Eye (tissue), 1 donor: ENCODE results near the gene CTDNEP1.

Source experiments
- DNase-seq: peaks from one replicate; pipeline ENCODE4 v3.0.0-alpha.2; 2015

CTDNEP1 gene

DNA sequence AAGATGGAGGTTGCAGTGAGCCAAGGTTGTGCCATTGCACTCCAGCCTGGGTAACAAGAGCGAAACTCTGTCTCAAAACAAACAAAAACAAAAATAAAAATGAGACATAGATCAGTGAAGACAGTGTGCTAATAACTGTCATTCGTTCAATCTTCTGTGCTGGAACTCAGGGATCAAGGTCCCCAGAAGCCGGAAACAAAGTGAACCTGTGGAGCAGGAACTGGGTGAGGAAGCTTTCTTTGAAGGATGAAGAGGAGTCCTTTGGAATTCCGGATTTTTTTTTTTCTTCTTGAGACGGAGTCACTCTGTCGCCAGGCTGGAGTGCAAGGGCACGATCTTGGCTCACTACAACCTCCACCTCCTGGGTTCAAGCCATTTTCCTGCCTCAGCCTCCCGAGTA lies 27.9 kb upstream of the CTDNEP1 start:
- DNase-seq: no peak

DNA sequence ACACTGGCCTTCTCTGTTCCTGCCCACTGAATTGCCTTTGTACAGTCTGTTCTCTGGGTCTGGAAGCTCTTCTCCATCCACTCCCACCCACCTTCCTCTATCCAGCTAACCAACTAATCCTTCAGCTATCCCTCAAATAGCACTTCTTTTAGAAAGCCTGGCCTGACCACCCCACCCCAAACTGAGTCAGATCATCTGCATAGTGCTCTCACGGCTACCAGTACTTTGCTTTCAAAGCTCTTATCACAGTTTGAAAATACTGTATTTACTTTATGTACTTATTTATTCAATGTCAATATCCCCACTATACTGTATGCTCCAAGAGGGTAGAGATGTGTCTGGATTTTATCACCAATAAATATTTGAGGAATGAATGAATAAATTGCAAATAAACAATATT lies 15.2 kb upstream of the CTDNEP1 start:
- no peak for DNase-seq

DNA sequence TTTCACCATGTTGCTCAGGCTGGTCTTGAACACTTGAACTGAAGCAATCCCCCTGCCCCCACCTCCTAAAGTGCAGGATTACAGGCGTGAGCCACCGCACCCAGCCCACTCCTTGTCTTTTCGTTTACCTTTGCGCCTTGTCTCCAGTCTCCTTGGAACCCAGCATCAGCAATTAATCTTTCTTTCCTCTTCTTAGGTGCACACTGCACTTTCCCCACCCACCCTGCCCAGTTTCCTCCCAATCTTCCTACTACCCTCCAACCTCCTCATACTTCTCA lies 12.2 kb upstream of the CTDNEP1 start:
- no peak for DNase-seq

DNA sequence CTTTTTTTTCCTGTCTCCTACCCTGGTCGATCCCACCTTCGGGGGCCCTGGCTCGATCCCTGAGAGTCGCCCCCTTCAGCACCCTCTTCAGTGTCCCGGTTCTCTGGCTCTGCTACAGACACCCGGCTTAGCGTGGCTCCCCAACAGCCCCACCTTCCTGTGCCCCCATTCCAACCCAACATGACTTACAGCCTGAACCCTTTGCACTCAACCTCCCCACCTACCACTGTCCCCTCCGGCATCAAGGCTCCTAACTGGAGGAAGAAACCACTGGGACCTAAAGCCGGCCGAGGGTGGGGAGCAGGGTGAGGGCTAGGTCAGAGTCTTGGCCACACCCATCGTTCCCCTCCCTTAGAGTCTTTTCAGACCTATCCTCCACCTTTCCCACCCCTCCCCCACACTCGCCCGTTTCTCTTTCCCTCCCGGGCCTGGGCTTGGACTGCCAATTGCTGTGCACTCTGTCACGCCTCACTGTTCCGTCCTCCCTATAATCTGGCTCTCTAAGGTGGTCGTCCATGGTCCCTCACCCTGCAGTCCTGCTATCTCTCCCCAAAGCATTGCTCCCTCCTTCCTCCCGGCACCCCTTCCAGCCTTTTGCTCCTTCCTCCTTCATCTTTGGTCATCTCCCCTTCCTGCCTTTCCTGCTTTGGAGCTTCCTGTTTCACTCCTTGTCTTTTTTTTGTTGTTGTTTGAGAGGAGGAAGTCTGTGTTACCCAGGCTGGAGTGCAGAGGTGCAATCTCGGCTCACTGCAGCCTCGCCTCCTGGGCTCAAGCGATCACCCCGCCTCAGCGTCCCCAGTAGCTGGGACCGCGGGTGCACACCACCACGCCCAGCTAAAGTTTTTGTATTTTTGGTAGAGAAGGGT lies 11.6 kb upstream of the CTDNEP1 start:
- DNase-seq: peak; percentile 29

DNA sequence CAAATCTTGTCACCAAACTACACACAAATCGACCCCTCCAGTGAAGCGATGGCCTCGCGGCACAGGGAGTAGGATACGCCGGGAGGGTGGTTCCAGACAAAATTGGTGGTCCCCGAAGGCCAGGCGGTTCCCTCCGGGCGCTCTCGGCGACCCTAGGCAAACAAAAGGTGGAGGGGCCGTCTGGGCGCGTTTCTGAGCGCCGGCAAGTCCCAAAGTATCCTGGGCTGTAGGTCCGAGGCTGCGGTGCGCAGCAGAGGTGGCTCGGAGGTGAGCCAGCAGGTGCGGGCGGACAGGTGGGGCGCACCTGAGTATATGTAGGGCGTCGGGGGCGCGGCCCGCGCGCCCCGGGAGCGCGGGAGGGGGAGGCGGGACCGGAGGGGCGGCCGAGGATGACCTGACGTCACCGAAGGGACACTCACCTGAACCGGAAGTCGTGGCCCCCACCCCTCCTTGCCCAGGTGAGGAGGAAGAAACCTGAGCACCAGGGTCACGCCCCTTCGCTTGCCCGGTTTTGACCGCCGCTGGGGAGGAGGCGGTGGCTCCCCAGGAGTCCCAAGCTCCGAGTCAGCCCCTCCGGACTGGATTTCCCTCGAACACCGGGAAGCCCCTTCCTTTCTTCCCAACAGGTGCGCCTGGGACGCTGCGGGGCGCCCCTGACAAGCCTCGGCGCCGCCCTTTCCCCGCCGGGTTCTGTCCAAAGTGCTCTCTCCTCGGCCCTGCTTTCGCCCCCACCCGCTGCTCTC lies 10.8 kb upstream of the CTDNEP1 start, which contains the start of gene CLDN7:
Gene CLDN7, minus strand, starts transcription at position 287 of the 743 bp plus-strand sequence. CDS start 435 bp downstream, outside the sequence.
- no peak for DNase-seq

DNA sequence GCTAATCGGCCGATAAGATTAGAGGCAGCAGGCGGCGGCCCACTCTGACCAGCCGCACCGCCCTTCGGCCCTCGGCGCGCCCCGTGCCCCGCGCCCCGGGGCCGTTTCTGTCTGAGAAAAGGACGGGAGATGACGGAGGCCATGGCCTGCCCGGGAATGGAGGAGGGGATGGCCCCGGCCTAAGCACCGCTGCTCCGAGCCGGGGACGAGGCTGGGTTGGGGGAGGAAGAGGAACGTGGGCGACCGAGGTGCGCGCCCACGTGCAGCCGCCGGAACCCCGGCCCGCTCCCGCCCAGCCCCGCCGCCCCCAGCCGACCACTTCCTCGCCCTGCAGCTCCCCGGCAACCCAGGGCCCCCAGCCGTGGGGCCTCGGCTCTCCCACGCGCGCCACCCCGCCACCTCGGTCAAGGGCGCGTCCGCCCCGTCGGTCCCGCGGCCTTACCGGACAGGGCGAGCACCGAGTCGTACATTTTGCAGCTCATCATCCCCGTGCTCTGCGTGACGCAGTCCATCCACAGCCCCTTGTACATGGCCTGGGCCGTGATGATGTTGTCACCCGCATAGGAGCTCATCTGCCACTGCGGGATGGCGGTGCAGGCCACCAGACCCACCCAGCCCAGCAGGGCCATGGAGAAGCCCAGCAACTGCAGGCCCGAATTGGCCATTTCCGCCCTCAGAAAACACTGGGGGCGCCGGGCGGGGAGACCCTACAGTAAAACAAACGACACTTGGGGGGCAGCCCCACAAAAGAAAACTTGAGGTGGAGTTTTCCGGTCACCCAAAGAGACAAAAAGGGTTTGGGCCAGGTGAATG lies 10.1 kb upstream of the CTDNEP1 start:
- peak; percentile 29 for DNase-seq

DNA sequence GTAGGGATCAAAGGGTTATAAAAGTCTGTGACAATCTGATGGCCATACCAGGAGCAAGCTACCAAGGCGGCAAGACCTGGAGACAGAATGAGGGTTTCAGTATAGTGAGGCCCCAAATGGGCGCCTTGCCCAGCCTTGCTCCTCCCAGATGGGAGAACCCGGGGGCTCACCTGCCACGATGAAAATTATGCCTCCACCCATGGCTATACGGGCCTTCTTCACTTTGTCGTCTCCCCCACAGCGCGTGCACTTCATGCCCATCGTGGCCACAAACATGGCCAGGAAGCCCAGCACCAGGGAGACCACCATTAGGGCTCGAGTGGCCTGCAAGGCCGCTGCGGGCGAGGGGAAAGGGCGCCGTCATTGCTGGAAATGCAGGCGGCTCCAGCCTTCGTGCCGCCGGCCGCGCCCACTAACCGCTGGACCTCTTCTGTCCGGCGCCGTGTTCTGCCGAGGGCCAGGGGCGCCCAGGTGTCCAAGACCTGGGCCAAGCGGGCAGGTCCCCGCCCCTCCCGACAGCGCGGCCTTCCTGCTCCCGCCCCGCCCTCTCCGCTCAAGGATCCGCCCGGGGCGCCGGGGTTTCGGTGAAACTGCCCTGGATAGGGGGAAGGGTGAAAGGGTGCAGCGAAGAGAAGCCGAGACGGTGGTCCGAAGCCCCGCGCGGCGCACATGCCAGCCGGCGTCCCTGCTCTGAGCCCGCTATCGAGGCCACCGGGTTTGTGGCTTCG lies 9.3 kb upstream of the CTDNEP1 start:
- peak; percentile 61 for DNase-seq

DNA sequence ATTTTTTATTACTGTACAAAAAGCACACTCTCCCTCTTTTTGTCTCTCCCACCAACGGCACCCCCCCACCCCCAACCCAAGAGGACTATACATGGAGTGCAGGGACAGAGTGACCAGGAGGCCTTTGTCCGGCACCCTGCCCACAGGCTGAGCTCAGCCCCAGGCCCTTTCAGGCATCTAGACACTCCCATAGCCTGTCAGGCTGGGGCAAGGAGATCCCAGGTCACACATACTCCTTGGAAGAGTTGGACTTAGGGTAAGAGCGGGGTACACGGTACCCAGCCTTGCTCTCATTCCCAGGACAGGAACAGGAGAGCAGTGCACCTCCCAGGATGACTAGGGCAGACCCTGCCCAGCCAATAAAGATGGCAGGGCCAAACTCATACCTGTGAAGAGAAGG lies 8.6 kb upstream of the CTDNEP1 start:
- no peak for DNase-seq

DNA sequence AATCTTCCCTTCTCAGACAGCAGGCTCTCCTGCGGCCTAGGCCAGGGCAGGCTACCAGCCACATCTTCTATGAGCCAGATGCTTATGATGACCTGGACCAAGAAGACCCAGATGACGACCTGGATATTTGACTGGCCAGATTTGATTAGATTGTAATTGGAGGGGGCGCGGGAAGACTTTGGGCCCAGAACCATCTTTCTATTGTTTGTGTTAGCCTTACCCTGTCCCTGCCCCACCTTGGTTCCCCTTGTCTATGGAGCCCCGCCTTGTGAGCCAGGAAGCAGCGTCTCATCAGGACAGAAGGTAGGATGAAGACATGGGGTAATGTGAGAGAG lies 8.0 kb upstream of the CTDNEP1 start:
- DNase-seq: no peak

DNA sequence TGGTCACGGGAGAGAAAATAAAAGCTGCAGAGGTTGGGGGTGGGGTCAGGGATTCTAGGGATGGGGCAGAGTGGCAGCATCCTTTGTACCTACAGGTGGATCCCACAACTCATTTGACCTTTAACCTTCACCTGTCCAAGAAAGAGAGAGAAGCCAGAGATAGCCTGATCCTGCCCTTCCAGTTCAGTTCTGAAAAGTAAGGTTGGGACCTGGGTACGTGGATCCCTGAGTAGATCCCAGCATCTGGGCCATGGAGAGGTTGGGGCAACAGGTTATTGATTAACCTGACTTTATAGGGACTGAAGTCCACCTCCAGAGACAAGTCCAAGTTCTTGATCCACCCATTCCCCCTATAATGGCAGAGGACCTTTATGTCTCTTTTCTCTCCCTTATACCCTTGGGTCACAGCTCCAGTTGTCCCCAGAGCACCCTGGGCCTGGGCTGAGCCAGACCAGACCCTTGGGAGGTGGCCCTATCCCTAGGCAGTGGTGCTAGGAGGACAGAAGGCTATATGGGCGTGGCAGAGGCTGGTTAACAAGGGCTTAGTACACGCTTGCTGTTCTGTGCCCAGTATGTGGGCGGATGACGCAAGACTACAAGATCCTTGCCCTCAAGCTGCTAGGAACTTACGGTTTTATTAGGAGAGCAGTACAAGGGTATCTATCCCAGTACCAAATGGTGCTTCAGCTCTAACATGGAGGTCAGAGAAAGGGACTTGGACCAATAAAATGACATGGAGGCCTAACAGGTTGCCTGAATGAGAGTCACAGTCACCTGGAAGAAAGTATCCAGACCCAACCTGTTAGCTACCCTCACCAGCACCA lies 7.4 kb upstream of the CTDNEP1 start:
- DNase-seq: no peak

DNA sequence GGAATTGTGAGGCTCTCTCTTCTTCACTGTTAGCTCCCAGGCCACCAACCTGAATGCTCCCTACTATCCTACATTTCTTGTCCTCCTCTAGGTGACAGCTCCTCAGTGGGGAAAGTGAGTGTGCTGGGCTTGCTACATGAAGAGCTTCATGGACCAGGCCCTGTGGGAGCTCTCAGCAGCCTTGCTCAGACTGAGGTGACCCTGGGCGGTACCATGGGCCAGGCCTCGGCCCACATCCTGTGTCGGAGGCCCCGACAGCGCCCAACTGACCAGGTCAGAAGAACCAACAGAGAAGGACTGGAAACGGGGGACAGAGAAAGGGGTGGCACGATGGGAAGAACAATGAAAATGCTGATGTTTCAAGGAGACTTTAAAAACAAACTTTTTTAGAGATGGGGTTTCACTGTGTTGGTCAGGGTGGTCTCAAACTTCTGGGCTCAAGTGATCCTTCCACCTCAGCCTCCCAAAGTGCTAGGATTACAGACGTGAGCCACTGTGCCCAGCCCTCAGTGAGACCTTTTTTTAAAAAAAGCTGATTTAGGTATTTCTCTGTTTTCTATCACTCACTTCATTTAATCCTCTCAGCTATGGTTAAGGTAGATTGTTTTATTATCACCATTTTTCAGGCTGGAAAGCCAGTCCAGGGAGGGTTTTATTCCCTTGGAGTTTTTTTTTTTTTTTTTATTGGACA lies 5.4 kb upstream of the CTDNEP1 start:
- DNase-seq: no peak

DNA sequence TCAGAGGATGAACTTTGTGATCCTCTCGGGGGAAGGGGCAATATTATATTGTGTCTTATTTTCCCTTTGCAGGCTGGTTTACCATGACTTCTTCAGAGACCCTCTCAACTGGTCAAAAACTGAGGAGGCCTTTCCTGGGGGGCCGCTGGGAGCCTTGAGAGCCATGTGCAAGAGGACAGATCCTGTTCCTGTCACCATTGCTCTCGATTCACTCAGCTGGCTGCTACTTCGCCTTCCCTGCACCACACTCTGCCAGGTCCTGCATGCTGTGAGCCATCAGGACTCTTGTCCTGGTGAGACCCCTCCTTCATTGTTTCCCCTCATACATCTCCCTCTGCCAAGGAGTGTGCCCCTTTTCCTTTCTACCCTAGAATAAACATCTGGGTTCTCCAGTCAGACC lies 3.0 kb upstream of the CTDNEP1 start:
- DNase-seq: no peak

DNA sequence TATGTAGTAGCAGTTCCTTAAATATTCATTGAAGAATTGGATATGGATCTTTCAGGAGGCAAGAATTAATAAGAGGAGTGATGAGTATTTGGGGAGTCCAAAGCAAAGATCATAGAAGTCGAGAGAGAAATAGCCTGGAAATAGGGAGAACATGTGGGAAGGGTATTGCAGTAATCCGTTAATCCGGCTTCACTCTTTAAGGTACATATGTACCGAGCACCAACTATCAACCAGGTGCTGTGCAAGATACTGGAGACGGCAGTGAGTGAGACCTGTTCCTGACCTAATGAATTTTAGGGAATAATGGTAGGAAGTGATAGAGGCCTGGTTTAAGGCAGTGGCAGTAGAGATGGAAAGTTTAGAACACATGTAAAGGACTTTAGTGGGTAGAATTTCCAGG lies 1.5 kb upstream of the CTDNEP1 start:
- DNase-seq: no peak

DNA sequence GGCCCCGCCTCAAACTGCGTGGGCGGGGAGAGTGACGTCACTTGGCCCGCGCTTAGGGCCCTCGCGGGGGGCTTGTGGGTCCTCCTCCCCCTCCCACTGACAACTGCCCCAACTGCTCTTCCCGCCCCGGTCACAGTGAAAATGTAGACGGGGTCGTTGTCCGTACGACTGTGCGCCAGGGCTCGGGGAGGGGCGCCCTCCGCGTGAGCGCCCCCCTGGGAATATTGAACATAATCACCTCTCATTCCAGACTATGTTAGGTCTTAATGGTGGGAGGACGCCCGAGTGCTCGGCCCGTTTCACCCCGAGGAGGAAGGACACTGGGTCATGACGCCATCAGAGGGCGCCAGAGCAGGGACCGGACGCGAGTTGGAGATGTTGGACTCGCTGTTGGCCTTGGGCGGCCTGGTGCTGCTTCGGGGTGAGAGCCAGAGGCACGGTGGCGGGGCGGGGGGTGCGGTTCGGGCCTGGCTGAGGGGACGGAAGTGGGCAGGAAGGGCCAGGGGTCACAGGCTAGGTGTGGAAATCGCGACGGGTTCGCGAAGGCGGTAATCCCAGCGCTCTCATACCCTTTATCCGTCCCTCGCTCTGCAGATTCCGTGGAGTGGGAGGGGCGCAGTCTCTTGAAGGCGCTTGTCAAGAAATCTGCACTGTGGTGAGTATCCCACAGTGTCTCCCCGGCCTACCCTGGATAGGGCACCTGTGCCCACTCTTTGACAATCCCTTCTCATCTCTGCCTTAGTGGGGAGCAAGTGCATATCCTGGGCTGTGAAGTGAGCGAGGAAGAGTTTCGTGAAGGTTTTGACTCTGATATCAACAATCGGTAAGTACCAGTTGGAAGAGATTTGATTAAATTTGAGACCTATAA lies 876 bp upstream of the CTDNEP1 start, which contains the start of gene ELP5:
Gene ELP5, plus strand, starts transcription at position 40 of the 868 bp plus-strand sequence. Its CDS starts 336 bp downstream, at position 376.
- DNase-seq: peak; percentile 98

DNA sequence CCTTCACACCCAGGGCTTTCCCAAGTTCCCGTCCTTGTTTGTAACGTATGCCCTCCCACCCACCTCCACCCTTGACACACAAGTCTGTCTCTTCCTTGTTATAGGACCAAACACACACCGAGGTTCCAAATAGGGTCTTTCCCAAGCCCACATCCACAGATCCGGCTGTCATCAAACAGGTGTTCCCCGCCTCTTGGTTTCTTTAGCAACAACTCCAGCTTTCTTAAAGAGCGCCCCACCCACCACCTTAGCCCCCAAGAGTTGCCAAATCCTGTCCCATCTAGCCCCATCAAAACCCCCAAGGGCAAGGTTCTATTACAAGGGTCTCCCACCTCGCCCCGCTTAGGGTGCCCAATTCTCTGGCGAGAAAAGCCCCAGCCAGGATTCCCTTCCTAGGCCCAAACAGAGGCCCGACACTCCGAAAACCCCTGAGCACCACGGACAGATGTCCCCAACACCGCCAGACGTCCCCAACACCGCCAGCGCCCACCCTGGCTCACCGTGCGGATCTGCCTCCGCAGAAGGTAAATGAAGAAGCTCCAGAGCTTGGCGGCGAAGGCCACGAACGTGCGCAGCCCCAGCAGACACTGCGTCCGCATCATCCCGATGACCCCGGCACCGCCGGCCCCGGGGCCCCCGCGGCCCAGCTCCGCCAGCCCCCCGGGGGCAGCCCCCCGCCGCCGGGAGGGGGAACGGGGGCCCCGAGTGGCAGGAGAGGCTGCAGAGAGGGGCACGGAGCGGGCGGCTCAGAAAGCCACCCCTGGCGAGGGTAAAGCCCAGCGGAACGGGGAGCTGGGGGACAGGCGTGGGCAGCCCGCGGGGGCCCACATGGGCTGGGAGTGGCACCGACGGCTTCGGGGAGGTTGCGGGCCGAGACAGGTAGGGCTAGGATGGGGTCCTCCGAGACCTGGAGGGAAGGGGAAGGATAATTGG lies 573 bp downstream of the CTDNEP1 start:
- peak; percentile 27 for DNase-seq

DNA sequence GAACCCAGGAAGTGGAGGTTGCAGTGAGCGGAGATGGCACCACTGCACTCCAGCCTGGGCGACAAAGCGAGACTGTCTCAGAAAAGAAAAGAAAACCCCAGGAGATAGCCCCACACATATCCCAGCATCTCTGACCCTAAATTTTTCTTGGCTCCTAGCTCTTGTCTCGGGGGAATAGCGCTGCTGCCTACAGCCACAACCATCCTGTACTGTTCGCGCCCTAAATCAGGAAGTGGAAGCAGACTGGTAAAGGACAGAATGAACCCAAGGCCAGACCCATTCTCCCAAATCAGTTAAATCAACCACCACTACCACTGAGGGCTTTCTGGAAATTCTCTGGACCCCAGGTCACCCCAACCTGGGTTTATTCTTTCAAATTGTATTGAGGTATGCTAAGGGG lies 1.7 kb downstream of the CTDNEP1 start:
- DNase-seq: no peak

DNA sequence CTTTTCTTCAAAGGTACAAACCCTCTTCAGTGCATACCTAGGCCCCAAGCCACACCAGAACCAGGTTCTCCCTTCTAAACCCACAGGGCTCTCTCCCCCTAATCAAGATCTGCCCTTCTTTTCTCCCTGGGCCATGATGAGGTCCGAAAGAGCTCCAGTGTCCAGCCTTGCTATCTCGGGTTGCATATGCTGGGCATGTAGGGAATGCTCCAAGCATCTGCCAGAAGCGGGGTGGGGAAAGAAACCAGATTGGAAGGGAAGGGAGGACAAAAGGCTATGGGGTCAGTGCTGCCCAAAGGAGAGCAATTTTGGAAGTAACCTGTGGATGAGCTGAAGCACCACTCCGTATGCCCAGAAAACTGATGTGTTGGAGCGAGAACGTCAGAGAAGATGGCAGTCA lies 2.3 kb downstream of the CTDNEP1 start:
- DNase-seq: no peak

DNA sequence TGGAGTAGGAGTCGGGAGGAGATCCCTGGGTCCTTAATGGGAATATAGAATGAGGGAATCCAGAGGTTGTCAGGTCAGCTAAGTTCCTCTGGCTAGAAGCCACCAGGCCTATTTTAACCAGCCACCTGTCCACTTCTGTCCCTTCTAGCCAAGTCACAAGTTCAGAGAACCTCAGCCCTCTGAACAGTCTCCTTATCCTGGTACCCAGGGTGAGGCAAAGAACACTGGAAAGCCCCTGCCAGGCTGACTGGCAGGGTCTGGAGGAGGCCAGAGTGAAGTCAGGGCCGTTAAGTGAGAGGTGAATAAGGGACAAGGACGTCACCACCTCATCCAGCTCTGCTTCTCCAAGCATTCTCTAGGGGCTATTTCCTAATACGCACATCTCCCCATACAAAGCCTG lies 2.7 kb downstream of the CTDNEP1 start:
- no peak for DNase-seq

DNA sequence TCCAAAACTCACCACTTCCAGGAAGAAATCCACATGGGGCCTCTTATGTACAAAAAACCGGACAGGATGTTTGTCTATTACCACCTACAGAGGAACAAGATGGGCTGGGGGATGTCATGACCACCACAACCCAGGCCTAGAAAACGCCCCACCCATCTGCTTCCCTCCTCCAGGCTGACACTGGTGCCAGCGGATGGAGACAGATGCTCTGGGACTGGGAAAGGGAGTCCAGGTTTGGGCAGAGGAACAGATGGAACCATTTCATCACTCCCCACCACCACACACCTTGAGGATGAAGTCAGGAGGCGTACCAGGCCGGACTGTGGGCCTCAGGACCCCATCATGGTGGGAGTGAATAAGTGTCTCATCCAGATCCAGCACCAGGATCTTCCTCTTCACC lies 4.8 kb downstream of the CTDNEP1 start:
- DNase-seq: no peak
